HG03175 (cell line): ENCODE results near the gene DNAJC28.

Experiments
- ATAC-seq: cut with Tn5 transposase; IDR thresholded peaks from one replicate; pipeline ENCODE4 v1.9.1; 2021; ENCODE audit warnings: mild to moderate bottlenecking, moderate library complexity; ENCODE audit not compliant: unreplicated experiment

The DNAJC28 gene

GRCh38 chr21:33441489-33442477, 49.7 kb downstream of the DNAJC28 start:
- ATAC-seq: no peak
